ENCODE data around the gene TERF2IP.

TERF2IP gene

GRCh38 chr16:75624921-75625334 lies 22.6 kb upstream of the TERF2IP start:
- H2AFZ ChIP-seq (ENCODE audit: low read length), result no peak overlapping the region
- peaks cover 17% of the 10 kb centered on the region for H3F3A ChIP-seq (ENCODE audit: low read depth)
- peaks cover 35% of the 10 kb centered on the region; the same call in 1 of the 2 replicates for H3K36me3 ChIP-seq (ENCODE audit: insufficient read depth, low read length)
- H3K9me2 ChIP-seq (replicated peaks; ENCODE audit: low read depth, low read length), result no peaks in the 10 kb centered on the region
- no peaks in the 10 kb centered on the region for H3K9me3 ChIP-seq (ENCODE audit: insufficient read depth, low read depth, low read length)
- H3K4me1 ChIP-seq (ENCODE audit: insufficient read depth, low read length, poor library complexity, severe bottlenecking), result peaks cover 59% of the 10 kb centered on the region
- H3K4me3 ChIP-seq (ENCODE audit: low read length, poor library complexity, severe bottlenecking), result no peak overlapping the region
- no peak overlapping the region for H3K4me2 ChIP-seq (ENCODE audit: low read depth, low read length, poor library complexity, severe bottlenecking)
- no peak overlapping the region for H3K9ac ChIP-seq (ENCODE audit: low read depth, low read length, poor library complexity, severe bottlenecking)
- no peak for TF ChIP-seq EZH2phosphoT487 (IDR thresholded peaks at IDR 0.05; ENCODE audit: borderline replicate concordance)
- TF ChIP-seq, protein P1, sequence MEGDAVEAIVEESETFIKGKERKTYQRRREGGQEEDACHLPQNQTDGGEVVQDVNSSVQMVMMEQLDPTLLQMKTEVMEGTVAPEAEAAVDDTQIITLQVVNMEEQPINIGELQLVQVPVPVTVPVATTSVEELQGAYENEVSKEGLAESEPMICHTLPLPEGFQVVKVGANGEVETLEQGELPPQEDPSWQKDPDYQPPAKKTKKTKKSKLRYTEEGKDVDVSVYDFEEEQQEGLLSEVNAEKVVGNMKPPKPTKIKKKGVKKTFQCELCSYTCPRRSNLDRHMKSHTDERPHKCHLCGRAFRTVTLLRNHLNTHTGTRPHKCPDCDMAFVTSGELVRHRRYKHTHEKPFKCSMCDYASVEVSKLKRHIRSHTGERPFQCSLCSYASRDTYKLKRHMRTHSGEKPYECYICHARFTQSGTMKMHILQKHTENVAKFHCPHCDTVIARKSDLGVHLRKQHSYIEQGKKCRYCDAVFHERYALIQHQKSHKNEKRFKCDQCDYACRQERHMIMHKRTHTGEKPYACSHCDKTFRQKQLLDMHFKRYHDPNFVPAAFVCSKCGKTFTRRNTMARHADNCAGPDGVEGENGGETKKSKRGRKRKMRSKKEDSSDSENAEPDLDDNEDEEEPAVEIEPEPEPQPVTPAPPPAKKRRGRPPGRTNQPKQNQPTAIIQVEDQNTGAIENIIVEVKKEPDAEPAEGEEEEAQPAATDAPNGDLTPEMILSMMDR (conservative IDR thresholded peaks at IDR 0.05; ENCODE audit: low read length), result no peak
- H3K79me2 ChIP-seq (ENCODE audit: insufficient read depth, low read length), result peaks cover 23% of the 10 kb centered on the region; the same call in 1 of the 2 replicates
- peaks cover 5% of the 10 kb centered on the region for H4K20me1 ChIP-seq (ENCODE audit: insufficient read depth, low read length, poor library complexity, severe bottlenecking)
- H3K27me3 ChIP-seq (ENCODE audit: insufficient read depth, low read length, poor library complexity, severe bottlenecking), result no peaks in the 10 kb centered on the region

- Histone ChIP-seq H3K79me2 (ENCODE audit: insufficient read depth, low read length) (peaks cover 11% of the 10 kb centered on the region; the same call in 1 of the 2 replicates), H3K9me3 (ENCODE audit: insufficient read depth, low read depth, low read length) (no peaks in the 10 kb centered on the region), H3K4me1 (ENCODE audit: insufficient read depth, low read length, poor library complexity, severe bottlenecking) (peaks cover 42% of the 10 kb centered on the region), H3F3A (ENCODE audit: low read depth) (peaks cover 17% of the 10 kb centered on the region), H3K27me3 (ENCODE audit: insufficient read depth, low read length, poor library complexity, severe bottlenecking) (no peaks in the 10 kb centered on the region), H4K20me1 (ENCODE audit: insufficient read depth, low read length, poor library complexity, severe bottlenecking) (peaks cover 5% of the 10 kb centered on the region), H3K4me2 (ENCODE audit: low read depth, low read length, poor library complexity, severe bottlenecking) (peak overlapping the region; percentile 77), H3K36me3 (ENCODE audit: insufficient read depth, low read length) (peaks cover 52% of the 10 kb centered on the region; the same call in 1 of the 2 replicates), H3K9me2 (replicated peaks; ENCODE audit: low read depth, low read length) (no peaks in the 10 kb centered on the region), H2AFZ (ENCODE audit: low read length) (no peak overlapping the region), H3K4me3 (ENCODE audit: low read length, poor library complexity, severe bottlenecking) (no peak overlapping the region), H3K9ac (ENCODE audit: low read depth, low read length, poor library complexity, severe bottlenecking) (peak overlapping the region; percentile 58)
- TF ChIP-seq EZH2phosphoT487 (IDR thresholded peaks at IDR 0.05; ENCODE audit: borderline replicate concordance), result no peak
- TF ChIP-seq, protein P1 (conservative IDR thresholded peaks at IDR 0.05; ENCODE audit: low read length), result no peak
Observed at GRCh38 chr16:75626806-75627205, 20.8 kb upstream of the TERF2IP start.

DNA sequence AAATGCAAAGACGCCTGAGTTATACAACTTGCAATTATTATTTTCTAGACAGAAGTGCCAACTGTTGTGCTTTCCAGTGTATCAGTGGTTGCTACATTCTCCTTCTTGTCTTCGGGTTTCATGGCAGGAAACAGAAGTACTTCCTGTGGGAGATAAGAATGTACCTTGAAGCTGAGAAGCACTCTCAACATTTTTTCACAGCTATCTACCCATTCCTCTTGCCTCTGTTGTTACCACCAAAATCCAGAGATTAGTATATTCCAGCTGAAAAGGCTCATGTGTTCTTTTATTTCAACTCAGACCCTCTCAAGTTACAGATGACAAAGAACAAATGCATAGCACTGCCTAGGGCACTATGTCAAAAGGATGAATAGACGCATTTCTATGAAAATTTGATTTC lies 19.7 kb upstream of the TERF2IP start:
- Histone ChIP-seq H2AFZ (ENCODE audit: low read length) (no peak overlapping the region), H3K4me2 (ENCODE audit: low read depth, low read length, poor library complexity, severe bottlenecking) (peak overlapping the region; percentile 77)

More for the DNA sequence above, 19.7 kb upstream of the TERF2IP start:
- peaks cover 17% of the 10 kb centered on the region for H3F3A ChIP-seq (ENCODE audit: low read depth)
- H3K27me3 ChIP-seq (ENCODE audit: insufficient read depth, low read length, poor library complexity, severe bottlenecking), result no peaks in the 10 kb centered on the region
- TF ChIP-seq EZH2phosphoT487 (IDR thresholded peaks at IDR 0.05; ENCODE audit: borderline replicate concordance), result no peak
- TF ChIP-seq, protein P1 (conservative IDR thresholded peaks at IDR 0.05; ENCODE audit: low read length), result no peak
- H3K9me3 ChIP-seq (ENCODE audit: insufficient read depth, low read depth, low read length), result no peaks in the 10 kb centered on the region
- no peak overlapping the region for H3K9ac ChIP-seq (ENCODE audit: low read depth, low read length, poor library complexity, severe bottlenecking)
- peaks cover under 1% of the 10 kb centered on the region; the same call in 1 of the 2 replicates for H3K79me2 ChIP-seq (ENCODE audit: insufficient read depth, low read length)
- H4K20me1 ChIP-seq (ENCODE audit: insufficient read depth, low read length, poor library complexity, severe bottlenecking), result peaks cover 5% of the 10 kb centered on the region
- H3K9me2 ChIP-seq (replicated peaks; ENCODE audit: low read depth, low read length), result no peaks in the 10 kb centered on the region
- peak overlapping the region; percentile 53 for H3K4me3 ChIP-seq (ENCODE audit: low read length, poor library complexity, severe bottlenecking)
- peaks cover 37% of the 10 kb centered on the region for H3K4me1 ChIP-seq (ENCODE audit: insufficient read depth, low read length, poor library complexity, severe bottlenecking)
- peaks cover 62% of the 10 kb centered on the region; the same call in 1 of the 2 replicates for H3K36me3 ChIP-seq (ENCODE audit: insufficient read depth, low read length)
